Measurements from ENCODE around the gene SYP.

DNA sequence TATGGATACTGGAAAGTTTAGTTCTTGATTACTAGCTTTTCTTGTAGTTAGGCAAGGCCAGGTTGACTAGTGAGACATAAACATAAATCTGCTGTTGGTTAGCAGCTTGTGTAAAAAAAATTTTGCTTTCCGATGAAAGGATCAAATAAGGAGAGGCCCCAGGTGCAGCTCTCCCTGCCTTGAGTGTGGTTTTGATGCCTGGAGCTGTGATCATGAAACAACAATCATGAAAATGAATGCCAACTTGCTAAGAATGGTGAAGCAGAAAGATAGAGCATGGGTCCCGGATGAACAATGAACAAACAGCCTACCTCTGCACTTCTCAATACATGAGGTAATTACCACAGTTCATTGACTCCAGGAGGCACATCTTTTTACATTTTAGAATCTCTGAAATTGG lies 14.4 kb upstream of the SYP start:
- TF ChIP-seq, protein P1, sequence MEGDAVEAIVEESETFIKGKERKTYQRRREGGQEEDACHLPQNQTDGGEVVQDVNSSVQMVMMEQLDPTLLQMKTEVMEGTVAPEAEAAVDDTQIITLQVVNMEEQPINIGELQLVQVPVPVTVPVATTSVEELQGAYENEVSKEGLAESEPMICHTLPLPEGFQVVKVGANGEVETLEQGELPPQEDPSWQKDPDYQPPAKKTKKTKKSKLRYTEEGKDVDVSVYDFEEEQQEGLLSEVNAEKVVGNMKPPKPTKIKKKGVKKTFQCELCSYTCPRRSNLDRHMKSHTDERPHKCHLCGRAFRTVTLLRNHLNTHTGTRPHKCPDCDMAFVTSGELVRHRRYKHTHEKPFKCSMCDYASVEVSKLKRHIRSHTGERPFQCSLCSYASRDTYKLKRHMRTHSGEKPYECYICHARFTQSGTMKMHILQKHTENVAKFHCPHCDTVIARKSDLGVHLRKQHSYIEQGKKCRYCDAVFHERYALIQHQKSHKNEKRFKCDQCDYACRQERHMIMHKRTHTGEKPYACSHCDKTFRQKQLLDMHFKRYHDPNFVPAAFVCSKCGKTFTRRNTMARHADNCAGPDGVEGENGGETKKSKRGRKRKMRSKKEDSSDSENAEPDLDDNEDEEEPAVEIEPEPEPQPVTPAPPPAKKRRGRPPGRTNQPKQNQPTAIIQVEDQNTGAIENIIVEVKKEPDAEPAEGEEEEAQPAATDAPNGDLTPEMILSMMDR (IDR thresholded peaks at IDR 0.05) = no peak
- TF ChIP-seq POLR2A (IDR thresholded peaks at IDR 0.05) (no peak), POLR2AphosphoS5 (IDR thresholded peaks at IDR 0.05) (no peak), EP300 (IDR thresholded peaks at IDR 0.05) (no peak)

Data from sigmoid colon (tissue), 4 donors.